Urinary bladder (tissue), 4 donors: ENCODE measurements around the gene LINC01488. TPM values are rescaled to one million over a fixed set of nuclear protein-coding genes. Genes with fewer than 3 reads are reported as not detected.

Source experiments
- DNase-seq: peaks from one replicate; pipeline ENCODE4 v3.0.0-alpha.2; 2015; ENCODE audit errors: extremely low spot score
- H3K27ac ChIP-seq: one replicate; pipeline ENCODE4 v1.5.1; 2013; ENCODE audit warnings: low read depth, mild to moderate bottlenecking, moderate library complexity
- H3K36me3 ChIP-seq: one replicate; pipeline ENCODE4 v1.6.1; 2013; ENCODE audit warnings: mild to moderate bottlenecking, moderate library complexity; ENCODE audit not compliant: insufficient read depth
- H3K4me1 ChIP-seq: one replicate; pipeline ENCODE4 v1.6.1; 2013; ENCODE audit warnings: mild to moderate bottlenecking, moderate library complexity; ENCODE audit not compliant: insufficient read depth
- H3K4me3 ChIP-seq: one replicate; pipeline ENCODE4 v1.5.1; 2013; ENCODE audit warnings: low read depth, low read length
- WGBS: extraction: QIAGEN DNeasy Blood & Tissue Kit; methylation state at CpG from one replicate; pipeline ENCODE4 v1.1.7; 2013; 5-methylcytosine and 5-hydroxymethylcytosine counted together
- polyA plus RNA-seq: library from polyadenylated mRNA; stranded (reverse); fragments of 200-250 nt; gene quantifications from one replicate; pipeline ENCODE4 v1.2.3, GENCODE V29; 2013
- total RNA-seq: library from RNA; depleted of rRNA; stranded (reverse); fragments of >200 nt; gene quantifications from one replicate; pipeline ENCODE4 v1.2.3, GENCODE V29; 2014
- donor health status: healthy with polysubstance abuse.
- donor health status: healthy.

Gene LINC01488
- total and polyA plus RNA-seq, 2 donors = 0.05 TPM; not detected in 1

- Histone ChIP-seq H3K4me1 (no peaks in the 10 kb centered on the region), H3K27ac (no peak overlapping the region), H3K4me3 (no peak overlapping the region), H3K36me3 (no peaks in the 10 kb centered on the region)
- 82% methylated on average over 5 of the region's 5 CpGs for WGBS
- DNase-seq = no peak
Observed at GRCh38 chr11:69541001-69541285, 59.5 kb downstream of the LINC01488 start.

- Histone ChIP-seq H3K4me3 (no peak overlapping the region), H3K27ac (no peak overlapping the region), H3K4me1 (no peaks in the 10 kb centered on the region), H3K36me3 (no peaks in the 10 kb centered on the region)
- no peak for DNase-seq
- WGBS = 83% methylated on average over 8 of the region's 8 CpGs
Observed at GRCh38 chr11:69541501-69542313, 60.2 kb downstream of the LINC01488 start.

GRCh38 chr11:69542314-69543168 lies 61.1 kb downstream of the LINC01488 start:
- DNase-seq = no peak
- 84% methylated on average over 42 of the region's 42 CpGs for WGBS

More at GRCh38 chr11:69542314-69543168, 61.1 kb downstream of the LINC01488 start:
- Histone ChIP-seq H3K4me1 (no peaks in the 10 kb centered on the region), H3K27ac (no peak overlapping the region), H3K36me3 (no peaks in the 10 kb centered on the region), H3K4me3 (no peak overlapping the region)

Other genes starting within 250 kb of the LINC01488 start
- not detected for gene MYEOV, start 187.5 kb upstream of the LINC01488 start, total RNA-seq
- gene MYEOV, start 187.5 kb upstream of the LINC01488 start, polyA plus RNA-seq = 0.13 TPM
- 78.8 TPM for gene CCND1, start 159.5 kb downstream of the LINC01488 start, total RNA-seq
- 17.5 TPM for gene CCND1, start 159.5 kb downstream of the LINC01488 start, polyA plus RNA-seq
- gene LTO1, start 193.7 kb downstream of the LINC01488 start, total RNA-seq = 16.9 TPM
- 15.9 TPM for gene LTO1, start 193.7 kb downstream of the LINC01488 start, polyA plus RNA-seq
- gene FGF19, start 222.4 kb downstream of the LINC01488 start, total RNA-seq = not detected
- not detected for gene FGF19, start 222.4 kb downstream of the LINC01488 start, polyA plus RNA-seq